GM13977 (cell line): ENCODE results near the gene COX20.

Experiments
- DNase-seq: peaks from one replicate; pipeline ENCODE4 v3.0.0; 2012; ENCODE audit warnings: low spot score
- CTCF ChIP-seq: IDR thresholded peaks from 2 replicates; pipeline ENCODE4 v1.5.1; 2012; ENCODE audit warnings: mild to moderate bottlenecking, control low read depth; ENCODE audit not compliant: insufficient read depth; ENCODE audit errors: extremely low read depth, missing control alignments
- in situ Hi-C: fragments of 300-500 bp; cut with MboI; formaldehyde crosslinking; loops from one replicate; pipeline ENCODE4 v1.12.0; 2022; ENCODE audit warnings: low sequenced_read_pairs, low pct_unique_long_range_greater_than_20kb, mixed read lengths, inconsistent platforms; ENCODE audit not compliant: unreplicated experiment

The COX20 gene

GRCh38 chr1:244862699-244863490 lies 27.4 kb downstream of the COX20 start:
- no peak for TF ChIP-seq CTCF
- in situ Hi-C loops, result loop anchor here (25.0 kb wide), 1 partner anchor 174 kb away; no protein-coding TSS in a partner anchor
- peak; percentile 93 for DNase-seq

GRCh38 chr1:244863491-244864252 lies 28.2 kb downstream of the COX20 start:
- TF ChIP-seq CTCF, result no peak
- no peak for DNase-seq
- in situ Hi-C loops, result loop anchor here (25.0 kb wide), 1 partner anchor 174 kb away; no protein-coding TSS in a partner anchor

DNA sequence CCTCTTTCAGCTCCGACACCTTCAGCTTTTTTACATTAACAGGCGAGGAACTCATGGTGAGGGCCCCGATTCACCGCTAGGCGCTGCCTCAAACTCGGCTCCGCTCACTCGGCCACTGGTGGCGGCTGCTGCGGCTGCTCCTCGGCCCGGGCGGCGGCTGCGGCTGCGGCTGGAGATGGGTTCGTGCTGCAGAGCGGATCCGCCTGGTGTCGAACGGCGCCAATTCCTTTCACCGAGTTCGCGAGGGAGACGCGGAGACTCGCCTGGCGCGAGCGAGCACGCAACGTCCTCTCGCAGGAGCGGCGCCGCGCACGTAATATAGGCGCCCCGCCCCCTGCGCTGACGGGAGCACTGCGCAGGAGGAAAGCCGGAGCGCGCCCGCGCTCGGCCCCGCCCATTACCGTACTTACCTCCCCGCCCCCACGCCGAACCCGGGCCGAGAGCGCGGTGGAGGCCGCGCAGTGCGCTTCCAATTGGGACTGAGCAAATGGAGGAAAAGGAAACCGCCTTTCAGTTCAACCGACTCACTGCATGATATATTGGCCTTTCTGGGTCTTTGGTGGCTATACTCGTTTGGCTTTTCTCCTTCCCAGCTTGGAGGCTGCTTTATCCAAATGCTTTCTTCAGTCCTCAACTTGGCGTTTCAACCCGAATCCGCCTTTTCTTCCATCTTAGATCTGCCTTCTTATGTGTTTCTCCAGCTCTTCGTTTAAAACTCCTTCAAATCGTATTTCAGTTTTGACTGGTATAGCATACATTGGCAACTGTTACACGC lies 29.0 kb downstream of the COX20 start, which contains the start of gene HNRNPU:
TSS of gene HNRNPU (minus strand) at position 291 of the 775 bp plus-strand sequence. CDS start at position 55, 236 bp downstream.
- peak; percentile 94 for DNase-seq
- no peak for TF ChIP-seq CTCF
- in situ Hi-C loops, result loop anchor here (25.0 kb wide), 1 partner anchor 173 kb away; no protein-coding TSS in a partner anchor

GRCh38 chr1:244865028-244865371 lies 29.5 kb downstream of the COX20 start:
- TF ChIP-seq CTCF, result no peak
- in situ Hi-C loops, result loop anchor here (25.0 kb wide), 1 partner anchor 172 kb away; no protein-coding TSS in a partner anchor
- DNase-seq, result no peak

DNA sequence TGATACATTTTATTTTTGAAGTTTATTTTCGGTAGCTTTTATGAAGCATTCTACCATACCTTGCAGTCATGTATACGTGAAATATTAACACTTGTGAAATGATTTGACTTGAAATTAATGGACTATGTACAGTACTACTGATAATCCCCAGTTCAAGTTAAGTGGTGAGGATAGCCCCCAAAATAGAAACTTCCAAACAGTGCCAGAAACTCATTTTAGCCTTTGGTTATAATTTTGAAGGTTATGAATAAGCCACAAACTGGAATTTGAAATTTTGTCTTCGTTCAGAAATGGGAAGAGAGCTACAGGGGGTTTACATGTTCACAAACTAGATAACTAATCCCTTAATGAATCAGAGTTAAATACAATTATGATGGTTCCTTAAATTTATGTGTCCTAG lies 30.4 kb downstream of the COX20 start:
- no peak for DNase-seq
- no peak for TF ChIP-seq CTCF
- in situ Hi-C loops, result loop anchor here (25.0 kb wide), 1 partner anchor 171 kb away; no protein-coding TSS in a partner anchor

DNA sequence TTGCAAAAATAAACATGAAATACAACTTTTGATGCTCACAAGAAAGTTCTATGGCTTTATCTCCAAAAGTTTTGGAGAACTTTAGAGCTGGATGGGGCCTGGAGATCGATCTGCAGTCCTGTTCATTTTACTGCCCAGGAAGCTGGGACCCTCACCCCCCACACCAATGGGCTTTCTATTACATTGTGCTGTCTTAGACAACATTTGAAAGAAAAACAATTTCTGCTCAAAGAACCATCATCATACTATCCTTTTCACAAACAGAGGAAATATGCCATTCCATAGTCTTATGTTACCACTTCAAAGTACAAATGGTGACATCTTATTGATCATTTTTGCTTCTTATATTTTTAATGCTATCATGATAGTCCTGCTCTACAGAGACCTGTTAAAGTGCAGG lies 30.9 kb downstream of the COX20 start:
- in situ Hi-C loops, result loop anchor here (25.0 kb wide), 1 partner anchor 171 kb away; no protein-coding TSS in a partner anchor
- no peak for TF ChIP-seq CTCF

More for the DNA sequence above, 30.9 kb downstream of the COX20 start:
- DNase-seq, result no peak
